A549 (cell line): Measurements from ENCODE around the gene SLC34A1.

ENCODE experiments used
- CBX8 ChIP-seq: fragments of 200-600 bp; sonication (generic); IDR thresholded peaks from 2 replicates; pipeline ENCODE4 v1.6.1; 2016
- CTCF ChIP-seq: fragments of >200 bp; sonication (Bioruptor Twin); formaldehyde crosslinking; IDR thresholded peaks from 3 replicates; pipeline ENCODE4 v1.5.1; 2016
- ESRRA ChIP-seq: fragments of 150-350 bp; IDR thresholded peaks from 2 replicates; pipeline ENCODE4 v1.6.1; 2014; ENCODE audit warnings: mild to moderate bottlenecking, low read length, borderline replicate concordance
- MAX ChIP-seq: IDR thresholded peaks from 2 replicates; pipeline ENCODE4 v1.6.1; 2012
- MYC ChIP-seq: IDR thresholded peaks from 2 replicates; pipeline ENCODE4 v1.6.1; 2012; ENCODE audit warnings: mild to moderate bottlenecking, inconsistent platforms, low read length, improper control_type of control experiment, borderline replicate concordance
- POLR2AphosphoS2 ChIP-seq: conservative IDR thresholded peaks from 2 replicates; pipeline ENCODE4 v1.6.1; 2012; ENCODE audit warnings: low read length, improper control_type of control experiment, inconsistent platforms
- REST ChIP-seq: fragments of 200-600 bp; sonication (generic); IDR thresholded peaks from 2 replicates; pipeline ENCODE4 v1.6.1; 2016; ENCODE audit warnings: antibody characterized with exemption, mild to moderate bottlenecking, moderate library complexity
- RNF2 ChIP-seq: fragments of 200-600 bp; sonication (generic); IDR thresholded peaks from 2 replicates; pipeline ENCODE4 v1.6.1; 2016; ENCODE audit warnings: low read depth, mild to moderate bottlenecking, antibody characterized with exemption, moderate library complexity, borderline replicate concordance
- USF2 ChIP-seq: fragments of 450-650 bp; IDR thresholded peaks from 2 replicates; pipeline ENCODE4 v1.6.1; 2014; ENCODE audit warnings: antibody characterized with exemption

- TF ChIP-seq CTCF: no peak
- TF ChIP-seq POLR2AphosphoS2: no peak
- no peak for TF ChIP-seq RNF2
- no peak for TF ChIP-seq MYC
- peak; percentile 84; the same call in 1 of the 2 replicates for TF ChIP-seq MAX
- TF ChIP-seq CBX8: no peak
- no peak for TF ChIP-seq REST
- TF ChIP-seq ESRRA: no peak
- TF ChIP-seq USF2: no peak
These were observed 5.0 kb upstream of the SLC34A1 start for GRCh38 chr5:177378884-177379883.
